Hindlimb muscle (tissue), 1 donor: ENCODE measurements around the gene ETF1. TPM values are rescaled to one million over a fixed set of nuclear protein-coding genes. Genes with fewer than 3 reads are reported as not detected.

Source experiments
- DNase-seq: peaks from one replicate; pipeline ENCODE4 v3.0.0-alpha.2; 2013
- polyA plus RNA-seq: library from polyadenylated mRNA; unstranded; fragments of 120-200 nt; gene quantifications from one replicate; pipeline ENCODE4 v1.2.1, GENCODE V29; 2013; ENCODE audit not compliant: insufficient read length

The ETF1 gene
- polyA plus RNA-seq, 1 donor: 39.6 TPM

DNA sequence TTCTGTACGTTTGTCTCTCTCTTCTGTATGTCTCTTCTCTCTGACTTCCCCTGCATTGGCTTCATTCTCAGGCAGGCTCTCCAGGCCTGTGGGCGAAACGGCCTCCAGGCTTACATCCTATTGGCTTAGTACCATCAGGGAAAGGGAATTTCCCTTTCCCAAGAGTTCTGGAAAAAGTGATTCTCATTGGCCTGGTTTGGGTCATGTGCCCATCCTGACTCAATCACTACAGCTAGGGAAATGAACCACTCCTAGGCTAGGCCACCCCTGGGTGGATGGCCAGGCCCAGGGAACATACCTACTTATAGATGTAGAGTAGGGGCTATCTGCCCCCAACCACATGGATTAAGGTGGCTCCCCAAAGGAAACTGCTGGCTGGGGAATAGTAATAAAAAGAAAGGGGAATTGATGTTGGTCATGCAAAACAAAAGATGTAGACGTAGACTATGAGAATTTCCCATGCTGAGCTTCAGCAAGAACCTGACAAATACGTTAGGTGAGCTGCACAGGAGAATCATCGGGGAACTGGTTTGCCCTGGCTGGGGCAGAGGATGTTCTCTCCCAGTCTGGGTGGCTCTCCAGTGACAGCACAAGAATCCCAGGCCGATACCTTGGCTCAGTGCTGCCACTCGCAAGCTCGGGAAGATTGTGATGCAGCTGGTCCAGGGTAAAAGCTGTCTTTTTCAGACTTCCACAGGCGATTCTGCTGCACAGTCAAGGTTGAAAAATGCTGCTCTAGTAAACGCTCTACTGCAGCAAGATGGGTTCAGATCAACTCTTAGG lies 81.5 kb downstream of the ETF1 start:
- no peak for DNase-seq

DNA sequence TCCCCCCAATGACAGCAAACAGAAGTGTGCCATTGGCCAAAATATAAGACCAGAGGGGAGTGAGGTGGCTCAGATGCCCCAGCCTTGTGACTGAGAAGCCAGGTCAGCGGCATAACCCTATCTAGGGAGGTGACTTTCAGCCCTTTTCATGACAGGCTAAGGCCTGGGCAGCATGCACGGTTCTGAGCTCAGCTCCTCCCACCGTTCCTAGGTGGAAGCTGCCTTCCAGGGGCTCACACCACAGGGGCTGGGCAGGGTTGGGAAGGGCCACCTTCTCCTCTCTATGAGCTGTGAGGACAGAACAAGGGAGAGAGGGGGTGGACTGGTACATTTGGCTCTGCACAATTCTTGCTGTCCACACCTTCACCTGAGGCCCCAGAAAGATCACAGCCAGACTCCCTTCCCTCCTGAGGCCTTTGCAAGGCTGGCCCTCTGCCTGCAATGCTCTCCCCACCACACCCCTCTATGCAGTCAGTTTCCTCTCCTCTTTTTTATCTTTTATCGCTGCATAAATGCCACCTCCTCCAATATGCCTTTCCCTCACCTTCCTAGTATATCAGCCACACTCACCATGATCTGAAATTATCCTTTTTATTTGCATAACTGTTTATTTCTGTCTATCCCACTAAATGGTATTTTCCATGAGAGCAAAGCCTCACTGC lies 82.9 kb downstream of the ETF1 start:
- DNase-seq: no peak

DNA sequence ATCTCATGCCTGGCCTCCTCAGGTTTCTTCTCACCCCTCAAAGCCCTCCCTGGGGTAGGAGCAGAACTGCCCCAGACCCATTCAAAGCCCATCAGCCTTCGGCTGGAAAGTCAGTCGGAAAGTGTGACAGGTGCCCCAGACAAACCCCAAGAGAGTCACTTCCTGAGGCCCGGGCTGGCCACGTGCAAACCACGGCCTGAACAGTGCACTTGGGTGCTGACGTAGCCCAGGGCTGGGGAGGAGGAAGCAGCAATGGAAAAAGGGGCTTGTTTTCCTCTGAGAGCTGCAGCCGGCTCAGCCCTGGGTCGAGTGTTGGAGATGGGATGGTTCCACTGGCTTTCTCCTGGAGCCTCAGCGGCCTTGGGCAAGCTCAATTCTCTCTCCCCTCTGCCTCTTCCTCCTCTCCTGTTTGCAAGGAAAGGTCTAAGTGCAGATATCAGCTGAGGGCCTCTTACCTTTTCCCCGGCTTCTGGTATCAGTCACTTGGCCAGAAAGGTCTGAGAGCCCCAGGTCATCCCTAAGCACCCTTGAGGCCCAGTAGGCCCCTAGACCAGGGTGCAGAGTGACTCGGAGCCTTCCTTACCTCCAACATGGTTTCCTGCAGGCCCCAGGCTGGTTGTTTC lies 83.6 kb downstream of the ETF1 start:
- no peak for DNase-seq

DNA sequence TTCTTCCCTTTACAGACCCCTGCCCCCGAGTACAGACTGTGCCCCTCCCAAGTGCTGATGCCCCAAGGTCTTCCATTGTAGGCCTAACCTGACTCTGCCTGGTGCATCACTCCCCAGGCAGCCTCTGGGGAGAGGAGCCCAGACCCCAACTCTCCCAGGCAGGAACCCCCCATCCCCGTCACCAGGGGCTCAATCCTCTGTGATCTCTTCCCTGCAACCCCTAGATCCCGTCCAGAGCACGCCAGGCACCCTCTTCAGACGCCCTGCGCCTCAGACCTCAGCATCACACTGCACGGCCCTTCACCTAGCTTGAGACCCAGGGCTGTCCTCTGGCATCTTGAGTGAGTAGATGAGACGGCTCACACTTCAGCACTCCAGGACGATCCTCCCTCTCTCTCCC lies 84.2 kb downstream of the ETF1 start:
- no peak for DNase-seq

DNA sequence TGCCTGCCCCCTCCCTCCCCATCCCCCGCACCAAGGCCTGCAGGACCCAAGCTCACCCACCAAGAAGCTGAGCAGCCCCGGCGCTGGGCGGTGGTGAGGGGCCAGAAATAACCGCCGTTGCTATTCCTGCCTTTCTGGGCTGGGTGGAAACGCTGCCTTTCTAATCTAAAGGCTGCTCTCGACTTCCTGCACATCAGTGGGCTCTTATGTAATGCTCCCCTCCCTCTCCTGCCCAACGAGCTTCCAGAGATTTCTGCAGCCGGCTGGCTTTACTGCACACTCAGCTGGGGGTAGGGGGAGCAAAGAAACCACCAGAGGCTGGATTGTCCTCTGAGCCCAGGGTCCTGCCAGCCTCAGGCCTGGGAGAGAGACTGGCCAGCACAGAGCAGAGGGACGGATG lies 84.7 kb downstream of the ETF1 start:
- no peak for DNase-seq

DNA sequence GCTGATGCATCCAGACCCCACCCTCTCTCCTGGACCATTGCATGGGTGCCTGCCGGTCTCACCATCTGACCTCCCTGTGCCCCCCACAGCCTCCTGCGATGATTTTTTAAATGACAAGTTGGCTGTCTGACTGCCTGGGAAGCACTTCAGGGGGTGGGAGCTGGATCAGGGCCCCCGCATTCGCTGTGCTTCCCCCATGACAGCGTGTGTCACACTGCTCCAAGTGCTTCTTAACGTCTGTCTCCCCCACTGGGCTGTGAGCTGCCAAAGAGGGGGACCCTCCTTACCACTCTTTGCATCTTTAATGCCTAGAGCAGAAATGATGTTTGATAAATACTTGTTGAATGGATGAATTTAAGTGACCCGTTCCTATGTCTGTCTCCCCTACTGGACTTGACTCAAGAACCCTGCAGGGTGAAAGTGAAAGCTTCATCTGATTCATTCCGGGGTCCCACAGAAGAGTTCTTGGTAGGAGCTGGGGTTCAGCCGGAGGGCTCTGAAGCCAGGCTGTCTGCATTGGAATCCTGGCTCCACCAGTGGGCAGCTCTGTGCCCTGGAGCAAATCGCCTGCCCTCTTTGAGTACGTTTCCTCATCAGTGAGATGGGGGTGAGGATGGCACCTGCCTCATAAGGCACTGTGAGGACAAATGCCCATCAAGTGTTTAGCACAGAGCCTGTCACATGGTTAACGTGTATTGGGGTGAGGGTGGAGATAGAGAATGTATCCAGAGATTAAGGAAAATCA lies 85.3 kb downstream of the ETF1 start:
- no peak for DNase-seq

Other genes with a start within 250 kb of the ETF1 start
- 2.4 TPM for gene CDC25C, start 211.4 kb downstream of the ETF1 start, polyA plus RNA-seq
- 42.4 TPM for gene FAM53C, start 205.0 kb downstream of the ETF1 start, polyA plus RNA-seq
- gene KDM3B, start 190.6 kb downstream of the ETF1 start, polyA plus RNA-seq: 71.8 TPM
- 28.2 TPM for gene REEP2, start 104.2 kb downstream of the ETF1 start, polyA plus RNA-seq
- gene EGR1, start 77.8 kb downstream of the ETF1 start, polyA plus RNA-seq: 152 TPM
- gene HSPA9, start 32.2 kb upstream of the ETF1 start, polyA plus RNA-seq: 138 TPM
- 306 TPM for gene CTNNA1, start 210.2 kb upstream of the ETF1 start, polyA plus RNA-seq